Skin epidermis (tissue), 12 donors: Measurements from ENCODE around the gene KANSL1L.
A peak's percentile ranks its signal among the peaks of the same experiment; 100 is the strongest.
"Not testable (repeated sequence)": the region's sequence is repeated elsewhere in the genome, so short reads cannot be mapped to it uniquely, and the experiment has no call there.

Source experiments
- H3K27ac ChIP-seq, 21 experiments: fragments of 200-600 bp; sonication (generic) in 11 of 21; one replicate each; pipeline ENCODE4 v1.5.0; 2020; ENCODE audit warnings: mild to moderate bottlenecking in 3 of 21, inconsistent platforms in 2 of 21, moderate library complexity in 2 of 21
- H3K4me3 ChIP-seq, 7 experiments: fragments of 200-600 bp; sonication (generic) in 2 of 7; one replicate each; pipeline ENCODE4 v1.5.0; 2020; ENCODE audit warnings: inconsistent platforms in 2 of 7, mild to moderate bottlenecking in 2 of 7, moderate library complexity in 1 of 7

KANSL1L gene, protein sequence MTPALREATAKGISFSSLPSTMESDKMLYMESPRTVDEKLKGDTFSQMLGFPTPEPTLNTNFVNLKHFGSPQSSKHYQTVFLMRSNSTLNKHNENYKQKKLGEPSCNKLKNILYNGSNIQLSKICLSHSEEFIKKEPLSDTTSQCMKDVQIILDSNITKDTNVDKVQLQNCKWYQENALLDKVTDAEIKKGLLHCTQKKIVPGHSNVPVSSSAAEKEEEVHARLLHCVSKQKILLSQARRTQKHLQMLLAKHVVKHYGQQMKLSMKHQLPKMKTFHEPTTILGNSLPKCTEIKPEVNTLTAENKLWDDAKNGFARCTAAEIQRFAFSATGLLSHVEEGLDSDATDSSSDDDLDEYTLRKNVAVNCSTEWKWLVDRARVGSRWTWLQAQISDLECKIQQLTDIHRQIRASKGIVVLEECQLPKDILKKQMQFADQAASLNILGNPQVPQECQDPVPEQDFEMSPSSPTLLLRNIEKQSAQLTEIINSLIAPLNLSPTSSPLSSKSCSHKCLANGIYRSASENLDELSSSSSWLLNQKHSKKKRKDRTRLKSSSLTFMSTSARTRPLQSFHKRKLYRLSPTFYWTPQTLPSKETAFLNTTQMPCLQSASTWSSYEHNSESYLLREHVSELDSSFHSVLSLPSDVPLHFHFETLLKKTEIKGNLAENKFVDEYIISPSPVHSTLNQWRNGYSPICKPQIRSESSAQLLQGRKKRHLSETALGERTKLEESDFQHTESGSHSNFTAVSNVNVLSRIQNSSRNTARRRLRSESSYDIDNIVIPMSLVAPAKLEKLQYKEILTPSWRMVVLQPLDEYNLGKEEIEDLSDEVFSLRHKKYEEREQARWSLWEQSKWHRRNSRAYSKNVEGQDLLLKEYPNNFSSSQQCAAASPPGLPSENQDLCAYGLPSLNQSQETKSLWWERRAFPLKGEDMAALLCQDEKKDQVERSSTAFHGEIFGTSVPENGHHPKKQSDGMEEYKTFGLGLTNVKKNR

GRCh38 chr2:210171309-210172218 lies at the start of gene KANSL1L:
KANSL1L (minus strand) TSS chr2:210171409; CDS start chr2:210154582, 16,827 bp downstream.
- Histone ChIP-seq H3K27ac (peak within 1 kb of the TSS; percentile 89 to 100 (median 98)), H3K4me3 (peak within 1 kb of the TSS; percentile 73 to 99 (median 93))

GRCh38 chr2:210215120-210215519 lies 43.9 kb upstream of the KANSL1L start:
- Histone ChIP-seq H3K27ac (no peak overlapping the region), H3K4me3 (no peak overlapping the region)

- H3K27ac ChIP-seq, result no peak overlapping the region
- H3K4me3 ChIP-seq, result no peak overlapping the region
Measured at GRCh38 chr2:210210185-210210584, 39.0 kb upstream of the KANSL1L start.

GRCh38 chr2:210207929-210208328 lies 36.7 kb upstream of the KANSL1L start:
- Histone ChIP-seq H3K4me3 (no peak overlapping the region), H3K27ac (no peak overlapping the region)

GRCh38 chr2:210203558-210203957 lies 32.3 kb upstream of the KANSL1L start:
- H3K4me3 ChIP-seq, result no peak overlapping the region
- no peak overlapping the region for H3K27ac ChIP-seq

- no peak overlapping the region for H3K27ac ChIP-seq
- no peak overlapping the region for H3K4me3 ChIP-seq
Measured at GRCh38 chr2:210203147-210203546, 31.9 kb upstream of the KANSL1L start.

- Histone ChIP-seq H3K4me3 (no peak overlapping the region), H3K27ac (no peak overlapping the region)
Measured at GRCh38 chr2:210199854-210200253, 28.6 kb upstream of the KANSL1L start.

GRCh38 chr2:210199186-210199765 lies 28.1 kb upstream of the KANSL1L start:
- Histone ChIP-seq H3K4me3 (no peak overlapping the region), H3K27ac (no peak overlapping the region)

DNA sequence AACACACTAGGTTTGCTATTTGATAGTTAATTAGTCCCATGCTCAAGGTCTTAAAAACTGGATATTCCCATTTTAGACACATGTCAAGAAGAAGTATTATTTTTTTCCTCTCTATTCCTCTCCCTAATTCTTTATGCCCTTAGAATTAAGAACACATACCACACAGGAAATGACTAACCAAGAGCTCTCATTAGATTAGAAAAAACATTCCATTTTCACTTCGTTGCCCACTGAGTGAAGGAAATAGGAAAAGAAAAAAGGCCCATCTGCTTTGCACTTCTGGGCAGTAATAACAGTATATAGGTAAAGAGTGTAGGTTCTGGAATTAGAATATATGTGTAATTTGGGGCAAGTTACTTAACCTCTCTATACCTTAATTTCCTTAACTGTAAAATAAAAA lies 27.1 kb upstream of the KANSL1L start:
- Histone ChIP-seq H3K4me3 (no peak overlapping the region), H3K27ac (no peak overlapping the region)

- no peak overlapping the region for H3K4me3 ChIP-seq
- no peak overlapping the region for H3K27ac ChIP-seq
Measured at GRCh38 chr2:210197720-210198119, 26.5 kb upstream of the KANSL1L start.

DNA sequence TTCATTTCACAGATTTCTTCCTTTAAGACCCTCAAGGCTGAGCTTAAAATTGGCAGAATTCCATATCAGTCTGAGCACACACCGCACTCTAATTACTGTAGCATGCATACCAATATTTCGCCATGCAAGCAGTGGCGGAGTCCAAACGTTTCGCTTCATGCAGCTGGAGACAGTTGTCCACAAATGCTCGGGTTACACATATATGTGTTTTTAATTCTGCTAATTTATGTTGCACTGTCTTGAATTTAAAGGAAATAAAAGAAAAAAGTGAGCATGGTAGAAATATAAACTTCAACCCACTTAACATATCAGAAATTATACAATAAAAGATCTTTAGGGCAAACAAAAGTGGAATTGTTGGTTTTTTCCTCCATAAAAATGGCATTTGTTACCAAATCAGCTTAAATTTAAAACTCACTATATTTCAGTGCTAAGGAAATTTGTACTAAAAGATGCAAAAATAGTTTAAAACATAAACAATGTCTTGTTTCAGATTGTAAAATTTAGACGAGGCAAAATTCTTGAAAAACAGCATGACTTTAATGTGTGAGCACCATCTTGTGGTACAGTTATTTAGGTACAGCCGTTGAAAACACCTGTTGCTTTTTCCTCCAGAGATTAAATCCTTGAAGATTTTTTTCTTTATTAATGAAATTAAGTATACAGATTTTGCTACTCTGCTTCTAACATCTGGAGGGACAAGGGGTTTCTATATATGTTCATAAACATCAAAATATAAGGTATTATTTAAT lies 24.1 kb upstream of the KANSL1L start:
- H3K27ac ChIP-seq, result no peak overlapping the region
- no peak overlapping the region for H3K4me3 ChIP-seq

GRCh38 chr2:210190345-210190744 lies 19.1 kb upstream of the KANSL1L start:
- no peak overlapping the region for H3K27ac ChIP-seq

GRCh38 chr2:210189452-210190138 lies 18.4 kb upstream of the KANSL1L start:
- no peak overlapping the region for H3K4me3 ChIP-seq
- H3K27ac ChIP-seq, result no peak overlapping the region

More at GRCh38 chr2:210190345-210190744, 19.1 kb upstream of the KANSL1L start:
- no peak overlapping the region for H3K4me3 ChIP-seq

- Histone ChIP-seq H3K4me3 (no peak overlapping the region), H3K27ac (no peak overlapping the region)
Measured at GRCh38 chr2:210188755-210189154, 17.5 kb upstream of the KANSL1L start.

GRCh38 chr2:210188190-210188589 lies 17.0 kb upstream of the KANSL1L start:
- Histone ChIP-seq H3K4me3 (no peak overlapping the region), H3K27ac (no peak overlapping the region)

DNA sequence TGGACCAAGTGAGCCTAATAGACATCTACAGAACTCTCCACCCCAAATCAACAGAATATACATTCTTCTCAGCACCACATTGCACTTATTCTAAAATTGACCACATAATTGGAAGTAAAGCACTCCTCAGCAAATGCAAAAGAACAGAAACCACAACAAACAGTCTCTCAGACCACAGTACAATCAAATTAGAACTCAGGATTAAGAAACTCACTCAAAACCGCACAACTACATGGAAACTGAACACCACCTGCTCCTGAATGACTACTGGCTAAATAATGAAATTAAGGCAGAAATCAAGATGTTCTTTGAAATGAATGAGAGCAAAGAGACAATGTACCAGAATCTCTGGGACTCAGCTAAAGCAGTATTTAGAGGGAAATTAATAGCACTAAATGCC lies 12.7 kb upstream of the KANSL1L start:
- H3K27ac ChIP-seq, H3K4me3 ChIP-seq: not testable (repeated sequence)

- not testable (repeated sequence) for H3K27ac ChIP-seq, H3K4me3 ChIP-seq
Measured at GRCh38 chr2:210181606-210182088, 10.4 kb upstream of the KANSL1L start.
